Panc1 (cell line): ENCODE data around the gene VPS37B.
"Not testable (repeated sequence)": the region's sequence is repeated elsewhere in the genome, so short reads cannot be mapped to it uniquely, and the experiment has no call there.

Source experiments
- POLR2AphosphoS5 ChIP-seq: IDR thresholded peaks from 2 replicates; pipeline ENCODE4 v1.6.1; 2012; ENCODE audit warnings: mild to moderate bottlenecking, low read depth, low read length, moderate library complexity
- TF ChIP-seq, protein P1 (sequence below): fragments of 450-650 bp; IDR thresholded peaks from 2 replicates; pipeline ENCODE4 v1.5.1; 2017; ENCODE audit warnings: mild to moderate bottlenecking

DNA sequence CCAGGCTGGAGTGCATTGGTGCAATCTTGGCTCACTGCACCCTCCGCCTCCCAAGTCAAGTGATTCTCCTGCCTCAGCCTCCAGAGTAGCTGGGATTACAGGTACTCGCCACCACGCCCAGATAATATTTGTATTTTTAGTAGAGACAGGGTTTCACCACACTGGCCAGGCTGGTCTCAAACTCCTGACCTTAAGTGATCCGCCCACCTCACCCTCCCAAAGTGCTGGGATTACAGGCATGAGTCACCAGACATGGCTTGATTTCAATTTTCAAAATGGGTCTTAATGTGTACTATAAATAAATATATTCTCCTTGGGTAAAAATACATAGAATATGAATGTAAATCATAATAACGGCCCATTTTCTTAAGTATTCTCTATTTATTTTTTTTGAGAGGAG lies 45.4 kb upstream of the VPS37B start:
- TF ChIP-seq, protein P1, sequence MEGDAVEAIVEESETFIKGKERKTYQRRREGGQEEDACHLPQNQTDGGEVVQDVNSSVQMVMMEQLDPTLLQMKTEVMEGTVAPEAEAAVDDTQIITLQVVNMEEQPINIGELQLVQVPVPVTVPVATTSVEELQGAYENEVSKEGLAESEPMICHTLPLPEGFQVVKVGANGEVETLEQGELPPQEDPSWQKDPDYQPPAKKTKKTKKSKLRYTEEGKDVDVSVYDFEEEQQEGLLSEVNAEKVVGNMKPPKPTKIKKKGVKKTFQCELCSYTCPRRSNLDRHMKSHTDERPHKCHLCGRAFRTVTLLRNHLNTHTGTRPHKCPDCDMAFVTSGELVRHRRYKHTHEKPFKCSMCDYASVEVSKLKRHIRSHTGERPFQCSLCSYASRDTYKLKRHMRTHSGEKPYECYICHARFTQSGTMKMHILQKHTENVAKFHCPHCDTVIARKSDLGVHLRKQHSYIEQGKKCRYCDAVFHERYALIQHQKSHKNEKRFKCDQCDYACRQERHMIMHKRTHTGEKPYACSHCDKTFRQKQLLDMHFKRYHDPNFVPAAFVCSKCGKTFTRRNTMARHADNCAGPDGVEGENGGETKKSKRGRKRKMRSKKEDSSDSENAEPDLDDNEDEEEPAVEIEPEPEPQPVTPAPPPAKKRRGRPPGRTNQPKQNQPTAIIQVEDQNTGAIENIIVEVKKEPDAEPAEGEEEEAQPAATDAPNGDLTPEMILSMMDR: not testable (repeated sequence)
- TF ChIP-seq POLR2AphosphoS5: not testable (repeated sequence)
